ENCODE data around the gene IL21R.
A peak's percentile ranks its signal among the peaks of the same experiment; 100 is the strongest.

The IL21R gene

GRCh38 chr16:27426423-27427408, 24.7 kb downstream of the IL21R start:
- POLR2A ChIA-PET, result interaction anchor here (1.0 to 4.6 kb wide), 5 partner anchors 21 to 59 kb away, joined by 3 to 32 read pairs (median 3); partner anchors contain the start of gene IL21R
- peak; percentile 81 for DNase-seq (ENCODE audit: extremely low spot score)
- no peak for TF ChIP-seq CTCF (IDR thresholded peaks at IDR 0.05; ENCODE audit: control extremely low read depth, extremely low read depth, low read depth, missing control alignments)
- CTCF ChIA-PET, result interaction anchor here (0.7 to 3.4 kb wide), 9 partner anchors 11 to 246 kb away, joined by 3 to 11 read pairs (median 7); no protein-coding TSS in a partner anchor

DNA sequence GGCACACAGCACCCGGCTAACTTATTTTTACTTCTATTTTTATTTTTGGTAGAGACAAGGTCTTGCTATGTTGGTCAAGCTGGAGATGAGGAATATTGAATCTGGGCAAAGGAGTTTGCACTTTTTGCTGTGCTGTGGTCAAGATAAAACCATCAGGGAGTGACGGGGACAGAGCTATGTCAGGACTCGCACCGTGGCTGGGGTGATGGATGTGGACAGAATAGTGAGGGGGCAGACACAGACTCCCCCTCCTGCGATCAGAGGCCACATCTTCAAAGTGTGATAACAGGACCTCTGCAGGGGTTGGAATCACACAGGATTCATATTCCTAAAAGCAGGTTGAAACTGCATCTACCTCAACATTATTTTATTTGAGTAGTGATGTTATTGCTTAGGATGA, 25.6 kb downstream of the IL21R start:
- no peak for DNase-seq (ENCODE audit: extremely low spot score)
- ChIA-PET POLR2A (interaction anchor here (1.0 to 4.6 kb wide), 4 partner anchors 21 to 60 kb away, joined by 3 to 32 read pairs (median 3); no protein-coding TSS in a partner anchor), CTCF (interaction anchor here (0.7 to 3.4 kb wide), 9 partner anchors 10 to 247 kb away, joined by 3 to 11 read pairs (median 7); no protein-coding TSS in a partner anchor)
- no peak for TF ChIP-seq CTCF (IDR thresholded peaks at IDR 0.05; ENCODE audit: control extremely low read depth, extremely low read depth, low read depth, missing control alignments)

DNA sequence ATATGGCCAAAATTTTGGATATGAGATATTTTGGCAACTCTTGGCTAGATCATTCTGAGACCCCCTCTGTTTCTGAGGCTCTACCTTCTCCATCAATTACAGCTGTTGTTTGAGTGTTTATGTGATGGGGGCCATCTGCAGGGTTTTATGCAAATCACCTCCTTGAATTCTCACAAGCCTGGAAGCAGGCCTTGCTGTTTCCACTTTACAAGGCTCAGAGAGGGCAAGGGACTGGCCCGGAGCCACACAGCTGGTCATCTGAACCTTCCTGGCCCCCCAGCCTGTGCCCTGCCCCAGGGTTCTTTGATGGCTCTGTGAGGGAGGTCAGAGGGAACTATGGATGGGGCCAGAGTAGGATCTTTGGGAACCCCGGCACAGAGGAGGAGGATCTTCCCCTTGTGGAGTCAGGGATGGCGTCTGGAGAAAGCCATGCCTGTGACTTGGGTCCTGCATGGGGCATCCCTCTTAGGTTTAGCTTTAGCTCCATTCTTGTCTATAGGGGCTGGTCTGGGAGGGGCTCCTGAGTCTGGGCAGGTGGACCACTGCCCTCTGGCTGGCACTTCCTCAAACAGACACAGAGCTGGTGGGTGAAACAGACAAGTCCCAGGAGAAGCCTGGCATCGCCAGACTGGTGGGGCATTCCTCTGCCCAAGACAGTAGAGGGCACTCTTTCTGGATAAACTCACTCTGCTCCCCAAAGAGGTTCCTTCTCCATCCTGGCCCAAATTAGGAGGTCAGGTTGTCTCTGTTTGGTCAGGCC, 26.2 kb downstream of the IL21R start:
- ChIA-PET CTCF (interaction anchor here (0.6 to 3.4 kb wide), 7 partner anchors 9 to 248 kb away, joined by 3 to 11 read pairs (median 10); no protein-coding TSS in a partner anchor), POLR2A (interaction anchor here (4.6 kb wide), 1 partner anchor 22 kb away, joined by 32 read pairs; no protein-coding TSS in a partner anchor)
- peak; percentile 21 for TF ChIP-seq CTCF (IDR thresholded peaks at IDR 0.05; ENCODE audit: control extremely low read depth, extremely low read depth, low read depth, missing control alignments)
- DNase-seq (ENCODE audit: extremely low spot score), result peak; percentile 14

DNA sequence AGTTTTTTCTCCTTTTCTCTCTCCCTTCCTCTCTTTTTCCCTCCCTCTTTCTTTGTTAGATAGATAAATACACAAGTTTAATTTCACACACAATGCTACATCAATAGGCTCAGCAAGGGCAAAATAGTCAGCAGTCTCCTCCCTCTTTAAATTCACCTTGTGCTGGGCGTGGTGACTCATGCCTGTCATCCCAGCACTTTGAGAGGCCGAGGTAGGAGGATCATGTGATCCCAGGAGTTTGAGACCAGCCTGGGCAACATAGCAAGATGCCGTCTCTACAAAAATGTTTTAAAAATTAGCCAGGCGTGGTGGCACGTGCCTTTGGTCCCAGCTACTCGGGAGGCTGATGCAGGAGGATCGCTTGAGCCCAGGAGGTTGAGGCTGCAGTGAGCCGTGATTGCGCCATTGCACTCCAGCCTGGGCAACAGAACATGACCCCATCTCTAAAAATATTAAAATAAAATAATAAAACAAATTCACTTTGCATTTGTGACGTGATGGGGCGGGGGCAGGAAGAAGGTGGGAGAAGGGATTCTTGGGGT, 27.4 kb downstream of the IL21R start:
- ChIA-PET POLR2A (interaction anchor here (4.6 kb wide), 1 partner anchor 23 kb away, joined by 32 read pairs; no protein-coding TSS in a partner anchor), CTCF (no interaction called here)
- TF ChIP-seq CTCF (IDR thresholded peaks at IDR 0.05; ENCODE audit: control extremely low read depth, extremely low read depth, low read depth, missing control alignments), result no peak
- DNase-seq (ENCODE audit: extremely low spot score), result no peak

DNA sequence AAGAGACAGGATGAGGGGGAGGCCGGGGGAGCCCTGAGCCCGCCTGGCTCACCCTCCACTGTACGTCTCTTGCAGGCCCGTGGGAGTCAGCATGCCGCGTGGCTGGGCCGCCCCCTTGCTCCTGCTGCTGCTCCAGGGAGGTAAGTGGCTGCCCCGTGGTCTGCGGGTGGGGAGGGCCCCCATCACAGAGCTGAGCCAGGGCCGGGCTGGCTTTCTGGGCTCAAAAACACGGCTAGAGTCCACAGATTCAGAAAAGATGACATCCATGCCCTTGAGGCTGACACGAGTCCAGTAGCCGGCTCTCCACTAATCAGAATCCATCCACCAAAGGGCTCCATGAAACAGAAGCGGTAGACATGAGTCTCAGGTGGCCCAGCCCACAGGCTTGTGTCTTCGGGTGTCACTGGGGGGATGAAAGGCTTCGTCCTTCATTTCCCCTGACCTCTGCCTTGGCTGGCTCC, 28.0 kb downstream of the IL21R start:
- DNase-seq (ENCODE audit: extremely low spot score), result no peak
- CTCF ChIA-PET, result interaction anchor here (1.0 to 1.1 kb wide), 3 partner anchors 26 to 62 kb away, joined by 3 read pairs; no protein-coding TSS in a partner anchor
- POLR2A ChIA-PET, result no interaction called here
- no peak for TF ChIP-seq CTCF (IDR thresholded peaks at IDR 0.05; ENCODE audit: control extremely low read depth, extremely low read depth, low read depth, missing control alignments)

All from GM10248 (cell line).